Measurements from ENCODE around the gene DZIP1L.

Gene DZIP1L

DNA sequence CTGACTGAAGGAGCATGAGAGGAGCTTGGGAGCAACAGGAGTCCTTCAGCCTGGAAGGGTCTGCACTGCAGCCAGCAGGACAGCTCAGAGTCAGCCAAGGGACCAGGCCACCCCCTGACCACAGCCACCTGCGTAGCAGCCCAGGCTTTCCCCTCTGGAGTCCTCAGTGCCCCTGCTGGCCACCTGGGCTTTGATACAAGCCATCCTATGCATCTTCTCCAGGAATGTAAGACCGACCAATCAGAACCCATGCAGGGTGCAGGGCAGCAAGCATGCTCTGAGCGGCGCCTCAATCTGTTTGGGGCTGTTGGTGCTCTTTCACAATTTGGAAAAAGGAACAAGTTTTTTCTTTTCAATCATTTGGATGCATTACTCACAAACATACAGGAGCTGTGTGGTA lies 52.0 kb downstream of the DZIP1L start:
- CTCF ChIA-PET = interaction anchor here (0.9 to 2.4 kb wide), 9 partner anchors 9 to 531 kb away, joined by 3 to 11 read pairs (median 4); partner anchors contain the start of gene CEP70
- POLR2A ChIA-PET = no interaction called here
- no peak for DNase-seq (ENCODE audit: extremely low spot score)
- TF ChIP-seq, protein P1, sequence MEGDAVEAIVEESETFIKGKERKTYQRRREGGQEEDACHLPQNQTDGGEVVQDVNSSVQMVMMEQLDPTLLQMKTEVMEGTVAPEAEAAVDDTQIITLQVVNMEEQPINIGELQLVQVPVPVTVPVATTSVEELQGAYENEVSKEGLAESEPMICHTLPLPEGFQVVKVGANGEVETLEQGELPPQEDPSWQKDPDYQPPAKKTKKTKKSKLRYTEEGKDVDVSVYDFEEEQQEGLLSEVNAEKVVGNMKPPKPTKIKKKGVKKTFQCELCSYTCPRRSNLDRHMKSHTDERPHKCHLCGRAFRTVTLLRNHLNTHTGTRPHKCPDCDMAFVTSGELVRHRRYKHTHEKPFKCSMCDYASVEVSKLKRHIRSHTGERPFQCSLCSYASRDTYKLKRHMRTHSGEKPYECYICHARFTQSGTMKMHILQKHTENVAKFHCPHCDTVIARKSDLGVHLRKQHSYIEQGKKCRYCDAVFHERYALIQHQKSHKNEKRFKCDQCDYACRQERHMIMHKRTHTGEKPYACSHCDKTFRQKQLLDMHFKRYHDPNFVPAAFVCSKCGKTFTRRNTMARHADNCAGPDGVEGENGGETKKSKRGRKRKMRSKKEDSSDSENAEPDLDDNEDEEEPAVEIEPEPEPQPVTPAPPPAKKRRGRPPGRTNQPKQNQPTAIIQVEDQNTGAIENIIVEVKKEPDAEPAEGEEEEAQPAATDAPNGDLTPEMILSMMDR (IDR thresholded peaks at IDR 0.05; ENCODE audit: control extremely low read depth, extremely low read depth, low read depth, missing control alignments) = no peak

DNA sequence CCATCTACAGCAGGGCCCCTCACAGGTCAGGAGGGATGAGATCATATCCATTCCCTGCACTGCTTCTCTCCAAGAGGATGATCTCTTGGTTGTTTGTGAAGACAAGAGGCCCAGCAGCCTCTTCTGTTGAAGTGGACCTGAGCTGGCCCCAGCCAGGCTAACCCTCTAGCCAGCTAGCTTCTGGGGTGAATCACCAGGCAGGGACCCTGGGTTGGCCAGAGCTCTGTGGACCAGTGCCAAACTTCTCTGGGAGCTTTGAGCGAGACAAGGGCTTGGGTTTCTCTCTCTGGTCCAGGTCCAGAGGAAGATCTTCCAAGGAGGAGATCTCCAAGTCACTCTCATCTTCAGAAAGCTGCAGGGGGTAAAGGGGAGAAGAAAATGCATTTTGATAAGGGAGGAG lies 52.8 kb downstream of the DZIP1L start:
- CTCF ChIA-PET = interaction anchor here (1.1 to 1.8 kb wide), 4 partner anchors 8 to 56 kb away, joined by 3 to 11 read pairs (median 6); no protein-coding TSS in a partner anchor
- POLR2A ChIA-PET = no interaction called here
- TF ChIP-seq, protein P1 (IDR thresholded peaks at IDR 0.05; ENCODE audit: control extremely low read depth, extremely low read depth, low read depth, missing control alignments) = no peak
- no peak for DNase-seq (ENCODE audit: extremely low spot score)

DNA sequence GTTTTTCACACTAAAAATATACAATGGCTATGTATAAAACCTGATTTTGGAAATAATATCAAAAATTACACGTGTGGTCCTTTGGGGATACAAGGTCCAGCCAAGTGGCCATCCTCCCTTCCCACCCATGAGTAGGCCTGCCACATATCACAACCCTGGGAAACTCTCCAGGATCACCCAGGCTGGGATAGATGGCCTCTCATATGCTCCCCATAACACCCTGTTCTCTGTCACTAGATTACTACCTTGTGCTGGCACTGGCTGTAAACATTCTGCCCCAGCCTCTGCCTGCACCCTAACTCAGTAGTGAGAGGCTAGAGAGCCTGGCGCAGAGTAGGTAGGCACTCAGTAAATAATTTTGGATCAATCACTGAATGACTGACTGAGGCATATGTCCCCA lies 53.4 kb downstream of the DZIP1L start:
- ChIA-PET POLR2A (no interaction called here), CTCF (interaction anchor here (1.1 to 1.6 kb wide), 4 partner anchors 8 to 51 kb away, joined by 3 to 12 read pairs (median 3); no protein-coding TSS in a partner anchor)
- TF ChIP-seq, protein P1 (IDR thresholded peaks at IDR 0.05; ENCODE audit: control extremely low read depth, extremely low read depth, low read depth, missing control alignments) = no peak
- no peak for DNase-seq (ENCODE audit: extremely low spot score)

DNA sequence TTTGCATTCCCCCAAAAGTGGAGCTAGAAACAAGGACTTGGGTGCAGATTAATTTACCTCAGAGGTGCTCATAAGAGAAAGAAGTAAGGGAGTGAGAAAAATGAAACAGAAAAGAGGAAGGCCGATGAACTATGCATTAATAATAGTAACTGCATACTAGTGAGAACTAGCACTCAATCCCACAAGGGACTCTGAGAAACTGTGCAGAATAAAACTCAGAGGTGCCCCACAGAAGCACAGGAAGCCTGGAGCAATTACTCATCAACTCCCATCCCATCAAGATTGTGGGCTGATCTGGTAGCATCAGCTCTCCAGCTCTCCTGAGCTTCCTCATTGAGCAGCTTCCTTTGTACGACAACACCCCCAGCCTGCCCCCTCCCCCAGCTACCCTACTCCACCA lies 54.6 kb downstream of the DZIP1L start:
- CTCF ChIA-PET = interaction anchor here (1.0 to 2.3 kb wide), 7 partner anchors 8 to 89 kb away, joined by 3 to 12 read pairs (median 3); no protein-coding TSS in a partner anchor
- TF ChIP-seq, protein P1 (IDR thresholded peaks at IDR 0.05; ENCODE audit: control extremely low read depth, extremely low read depth, low read depth, missing control alignments) = no peak

DNA sequence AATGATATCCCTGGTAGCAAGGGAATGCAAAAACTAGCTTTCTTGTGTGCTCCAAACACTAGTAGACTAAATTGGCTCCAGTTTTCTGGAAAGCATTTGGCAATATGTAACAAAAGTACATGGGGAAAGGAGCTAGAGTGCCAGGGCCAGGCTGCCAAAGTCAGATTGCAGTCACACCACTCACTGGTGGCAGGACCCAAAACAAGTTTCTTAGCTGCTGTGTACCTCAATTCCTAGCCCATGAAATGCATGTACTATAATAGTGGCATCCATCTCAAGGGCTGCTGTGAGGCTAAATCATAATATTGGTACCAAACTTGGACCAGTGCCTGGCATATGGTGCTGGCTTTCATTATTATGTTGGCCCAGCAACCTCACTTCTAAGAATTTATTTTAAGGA lies 56.1 kb downstream of the DZIP1L start:
- TF ChIP-seq, protein P1 (IDR thresholded peaks at IDR 0.05; ENCODE audit: control extremely low read depth, extremely low read depth, low read depth, missing control alignments) = no peak
- CTCF ChIA-PET = interaction anchor here (1.0 to 2.3 kb wide), 4 partner anchors 9 to 12 kb away, joined by 3 to 5 read pairs (median 3); no protein-coding TSS in a partner anchor

More for the DNA sequence above, 54.6 kb downstream of the DZIP1L start:
- DNase-seq (ENCODE audit: extremely low spot score) = no peak
- POLR2A ChIA-PET = no interaction called here

DNA sequence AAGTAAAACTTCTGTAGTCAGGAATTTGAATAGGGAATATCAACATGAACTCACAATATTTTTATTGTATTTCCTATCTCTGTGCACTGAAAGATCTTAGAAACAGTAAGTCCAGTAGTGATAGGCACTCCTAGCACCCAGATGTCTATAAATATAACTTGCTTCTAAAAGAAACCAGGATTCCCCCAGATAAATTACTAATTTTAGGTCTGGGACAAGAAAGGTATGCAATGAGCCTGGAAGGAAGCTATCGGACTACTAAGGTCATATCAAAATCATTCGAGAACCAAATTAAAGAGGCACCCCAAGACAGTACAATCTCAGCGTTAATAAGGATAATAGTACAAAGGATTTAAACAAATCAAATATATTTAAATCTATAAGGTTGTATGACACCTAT lies 58.0 kb downstream of the DZIP1L start:
- TF ChIP-seq, protein P1 (IDR thresholded peaks at IDR 0.05; ENCODE audit: control extremely low read depth, extremely low read depth, low read depth, missing control alignments) = no peak
- ChIA-PET CTCF (interaction anchor here (0.9 to 1.6 kb wide), 3 partner anchors 10 to 13 kb away, joined by 3 to 7 read pairs (median 6); no protein-coding TSS in a partner anchor), POLR2A (no interaction called here)
- DNase-seq (ENCODE audit: extremely low spot score) = no peak

More for the DNA sequence above, 56.1 kb downstream of the DZIP1L start:
- DNase-seq (ENCODE audit: extremely low spot score) = no peak
- POLR2A ChIA-PET = no interaction called here

All from GM10248 (cell line).